GM23338 (cell line): Measurements from ENCODE around the gene KLHL5. TPM values are rescaled to one million over a fixed set of nuclear protein-coding genes. Genes with fewer than 3 reads are reported as not detected.

Experiments
- ATAC-seq: fragments of 200-7000 bp; cut with Tn5 transposase; 3 replicates; pipeline ENCODE4 v1.9.1; 2020
- DNase-seq: peaks from one replicate; pipeline ENCODE4 v3.0.0-alpha.2; 2015; ENCODE audit warnings: low spot score
- H2AFZ ChIP-seq: fragments of 200-600 bp; sonication (generic); 2 replicates; pipeline ENCODE4 v1.8.0; 2016; ENCODE audit warnings: antibody characterized with exemption, mild to moderate bottlenecking, moderate library complexity
- H3F3A ChIP-seq: fragments of 200-600 bp; sonication (generic); replicated peaks from 2 replicates; pipeline ENCODE4 v1.8.0; 2017; ENCODE audit warnings: antibody characterized with exemption, mixed run types, low read depth
- H3K27ac ChIP-seq: fragments of 200-600 bp; sonication (generic); 2 replicates; pipeline ENCODE4 v1.6.1; 2016; ENCODE audit warnings: low read depth
- H3K27me3 ChIP-seq: fragments of 200-600 bp; sonication (generic); 2 replicates; pipeline ENCODE4 v1.8.0; 2016; ENCODE audit warnings: mild to moderate bottlenecking, mixed run types, moderate library complexity; ENCODE audit not compliant: insufficient read depth
- H3K36me3 ChIP-seq: fragments of 200-600 bp; sonication (generic); 2 replicates; pipeline ENCODE4 v1.8.0; 2016; ENCODE audit warnings: mild to moderate bottlenecking; ENCODE audit not compliant: insufficient read depth
- H3K4me1 ChIP-seq: fragments of 200-600 bp; sonication (generic); 2 replicates; pipeline ENCODE4 v1.8.0; 2016; ENCODE audit warnings: mild to moderate bottlenecking, moderate library complexity; ENCODE audit not compliant: insufficient read depth
- H3K4me2 ChIP-seq: fragments of 200-600 bp; sonication (generic); 2 replicates; pipeline ENCODE4 v1.7.1; 2017; ENCODE audit warnings: mixed run types
- H3K4me3 ChIP-seq: fragments of 200-600 bp; sonication (generic); 2 replicates; pipeline ENCODE4 v1.6.1; 2016; ENCODE audit warnings: mixed run types
- H3K79me2 ChIP-seq: fragments of 200-600 bp; sonication (generic); replicated peaks from 2 replicates; pipeline ENCODE4 v1.8.0; 2017; ENCODE audit warnings: mild to moderate bottlenecking; ENCODE audit not compliant: insufficient read depth
- H3K9me2 ChIP-seq: fragments of 200-600 bp; sonication (generic); 2 replicates; pipeline ENCODE4 v1.8.0; 2017; ENCODE audit not compliant: insufficient read depth
- H4K20me1 ChIP-seq: fragments of 200-600 bp; sonication (generic); replicated peaks from 2 replicates; pipeline ENCODE4 v1.8.0; 2017; ENCODE audit warnings: mild to moderate bottlenecking; ENCODE audit not compliant: insufficient read depth
- H3K27ac Mint-ChIP-seq: 2 replicates; pipeline ENCODE4 v1.8.0; 2020; ENCODE audit warnings: inconsistent platforms, mild to moderate bottlenecking, moderate library complexity, mixed read lengths
- H3K27me3 Mint-ChIP-seq: 3 replicates; pipeline ENCODE4 v1.8.0; 2022; ENCODE audit warnings: low read depth, mild to moderate bottlenecking, moderate library complexity, mixed read lengths, inconsistent platforms; ENCODE audit not compliant: insufficient read depth, poor library complexity
- H3K36me3 Mint-ChIP-seq: 3 replicates; pipeline ENCODE4 v1.8.0; 2021; ENCODE audit warnings: low read depth, mild to moderate bottlenecking, inconsistent platforms, moderate library complexity, mixed read lengths
- H3K4me1 Mint-ChIP-seq: 3 replicates; pipeline ENCODE4 v1.8.0; 2020; ENCODE audit warnings: mild to moderate bottlenecking, inconsistent platforms, mixed read lengths
- H3K4me3 Mint-ChIP-seq: 3 replicates; pipeline ENCODE4 v1.8.0; 2021; ENCODE audit warnings: moderate library complexity, mild to moderate bottlenecking, inconsistent platforms, mixed read lengths
- H3K9me3 Mint-ChIP-seq: 3 replicates; pipeline ENCODE4 v1.8.0; 2020; ENCODE audit warnings: moderate library complexity, mild to moderate bottlenecking, inconsistent platforms, mixed read lengths
- CREB1 ChIP-seq: fragments of 250-450 bp; sonication (Bioruptor Pico); IDR thresholded peaks from 2 replicates; pipeline ENCODE4 v1.5.0; 2020; ENCODE audit warnings: low read depth, mild to moderate bottlenecking, moderate library complexity
- POLR2AphosphoS5 ChIP-seq: IDR thresholded peaks from 2 replicates; pipeline ENCODE4 v1.6.1; 2016; ENCODE audit warnings: antibody characterized with exemption, low read depth
- polyA plus RNA-seq: library from polyadenylated mRNA; unstranded; fragments of >200 nt; fragmentation: Nextera tagmentation; extraction: Ambion mirVana; gene quantifications from 2 replicates; pipeline ENCODE4 v1.2.1, GENCODE V29; 2016
- total RNA-seq: library from RNA; depleted of rRNA; stranded (reverse); fragments of >200 nt; shearing (Covaris generic); gene quantifications from 2 replicates; pipeline ENCODE4 v1.2.3, GENCODE V29; 2014
- TF ChIP-seq, protein P1 (sequence below): fragments of 250-450 bp; sonication (Bioruptor Pico); IDR thresholded peaks from 2 replicates; pipeline ENCODE4 v1.5.0; 2020; ENCODE audit warnings: mild to moderate bottlenecking, moderate library complexity
- TF ChIP-seq, protein P2 (sequence below), 2 experiments: fragments of 200-600 bp in 1 of 2; sonication (generic) in 1 of 2; conservative IDR thresholded peaks; 2 replicates each; pipeline versions ENCODE4 v1.5.1 to v1.6.1; 2016 to 2017; ENCODE audit warnings: antibody characterized with exemption in 2 of 2, low read depth in 2 of 2, mild to moderate bottlenecking in 2 of 2, moderate library complexity in 1 of 2

Gene KLHL5
- total and polyA plus RNA-seq, 2 experiments from 2014 or later = 9.4 to 24.5 TPM

- Mint-ChIP-seq H3K4me1 (peaks cover 31% of the 10 kb centered on the region), H3K27ac (no peak overlapping the region)
Measured at GRCh38 chr4:39061457-39061856, 575 bp upstream of the KLHL5 start.

More at GRCh38 chr4:39061457-39061856, 575 bp upstream of the KLHL5 start:
- peak overlapping the region; percentile 55; the same call in 2 of the 3 replicates for H3K4me3 Mint-ChIP-seq
- H3K36me3 Mint-ChIP-seq = no peaks in the 10 kb centered on the region
- no peaks in the 10 kb centered on the region for H3K36me3 ChIP-seq
- no peaks in the 10 kb centered on the region for H3K9me3 Mint-ChIP-seq
- no peak overlapping the region for H3K27ac ChIP-seq
- H2AFZ ChIP-seq = no peak overlapping the region
- H3K4me1 ChIP-seq = peaks cover 21% of the 10 kb centered on the region
- H3K27me3 ChIP-seq = no peaks in the 10 kb centered on the region
- peak overlapping the region; percentile 25 for H3K4me2 ChIP-seq
- TF ChIP-seq, protein P1, sequence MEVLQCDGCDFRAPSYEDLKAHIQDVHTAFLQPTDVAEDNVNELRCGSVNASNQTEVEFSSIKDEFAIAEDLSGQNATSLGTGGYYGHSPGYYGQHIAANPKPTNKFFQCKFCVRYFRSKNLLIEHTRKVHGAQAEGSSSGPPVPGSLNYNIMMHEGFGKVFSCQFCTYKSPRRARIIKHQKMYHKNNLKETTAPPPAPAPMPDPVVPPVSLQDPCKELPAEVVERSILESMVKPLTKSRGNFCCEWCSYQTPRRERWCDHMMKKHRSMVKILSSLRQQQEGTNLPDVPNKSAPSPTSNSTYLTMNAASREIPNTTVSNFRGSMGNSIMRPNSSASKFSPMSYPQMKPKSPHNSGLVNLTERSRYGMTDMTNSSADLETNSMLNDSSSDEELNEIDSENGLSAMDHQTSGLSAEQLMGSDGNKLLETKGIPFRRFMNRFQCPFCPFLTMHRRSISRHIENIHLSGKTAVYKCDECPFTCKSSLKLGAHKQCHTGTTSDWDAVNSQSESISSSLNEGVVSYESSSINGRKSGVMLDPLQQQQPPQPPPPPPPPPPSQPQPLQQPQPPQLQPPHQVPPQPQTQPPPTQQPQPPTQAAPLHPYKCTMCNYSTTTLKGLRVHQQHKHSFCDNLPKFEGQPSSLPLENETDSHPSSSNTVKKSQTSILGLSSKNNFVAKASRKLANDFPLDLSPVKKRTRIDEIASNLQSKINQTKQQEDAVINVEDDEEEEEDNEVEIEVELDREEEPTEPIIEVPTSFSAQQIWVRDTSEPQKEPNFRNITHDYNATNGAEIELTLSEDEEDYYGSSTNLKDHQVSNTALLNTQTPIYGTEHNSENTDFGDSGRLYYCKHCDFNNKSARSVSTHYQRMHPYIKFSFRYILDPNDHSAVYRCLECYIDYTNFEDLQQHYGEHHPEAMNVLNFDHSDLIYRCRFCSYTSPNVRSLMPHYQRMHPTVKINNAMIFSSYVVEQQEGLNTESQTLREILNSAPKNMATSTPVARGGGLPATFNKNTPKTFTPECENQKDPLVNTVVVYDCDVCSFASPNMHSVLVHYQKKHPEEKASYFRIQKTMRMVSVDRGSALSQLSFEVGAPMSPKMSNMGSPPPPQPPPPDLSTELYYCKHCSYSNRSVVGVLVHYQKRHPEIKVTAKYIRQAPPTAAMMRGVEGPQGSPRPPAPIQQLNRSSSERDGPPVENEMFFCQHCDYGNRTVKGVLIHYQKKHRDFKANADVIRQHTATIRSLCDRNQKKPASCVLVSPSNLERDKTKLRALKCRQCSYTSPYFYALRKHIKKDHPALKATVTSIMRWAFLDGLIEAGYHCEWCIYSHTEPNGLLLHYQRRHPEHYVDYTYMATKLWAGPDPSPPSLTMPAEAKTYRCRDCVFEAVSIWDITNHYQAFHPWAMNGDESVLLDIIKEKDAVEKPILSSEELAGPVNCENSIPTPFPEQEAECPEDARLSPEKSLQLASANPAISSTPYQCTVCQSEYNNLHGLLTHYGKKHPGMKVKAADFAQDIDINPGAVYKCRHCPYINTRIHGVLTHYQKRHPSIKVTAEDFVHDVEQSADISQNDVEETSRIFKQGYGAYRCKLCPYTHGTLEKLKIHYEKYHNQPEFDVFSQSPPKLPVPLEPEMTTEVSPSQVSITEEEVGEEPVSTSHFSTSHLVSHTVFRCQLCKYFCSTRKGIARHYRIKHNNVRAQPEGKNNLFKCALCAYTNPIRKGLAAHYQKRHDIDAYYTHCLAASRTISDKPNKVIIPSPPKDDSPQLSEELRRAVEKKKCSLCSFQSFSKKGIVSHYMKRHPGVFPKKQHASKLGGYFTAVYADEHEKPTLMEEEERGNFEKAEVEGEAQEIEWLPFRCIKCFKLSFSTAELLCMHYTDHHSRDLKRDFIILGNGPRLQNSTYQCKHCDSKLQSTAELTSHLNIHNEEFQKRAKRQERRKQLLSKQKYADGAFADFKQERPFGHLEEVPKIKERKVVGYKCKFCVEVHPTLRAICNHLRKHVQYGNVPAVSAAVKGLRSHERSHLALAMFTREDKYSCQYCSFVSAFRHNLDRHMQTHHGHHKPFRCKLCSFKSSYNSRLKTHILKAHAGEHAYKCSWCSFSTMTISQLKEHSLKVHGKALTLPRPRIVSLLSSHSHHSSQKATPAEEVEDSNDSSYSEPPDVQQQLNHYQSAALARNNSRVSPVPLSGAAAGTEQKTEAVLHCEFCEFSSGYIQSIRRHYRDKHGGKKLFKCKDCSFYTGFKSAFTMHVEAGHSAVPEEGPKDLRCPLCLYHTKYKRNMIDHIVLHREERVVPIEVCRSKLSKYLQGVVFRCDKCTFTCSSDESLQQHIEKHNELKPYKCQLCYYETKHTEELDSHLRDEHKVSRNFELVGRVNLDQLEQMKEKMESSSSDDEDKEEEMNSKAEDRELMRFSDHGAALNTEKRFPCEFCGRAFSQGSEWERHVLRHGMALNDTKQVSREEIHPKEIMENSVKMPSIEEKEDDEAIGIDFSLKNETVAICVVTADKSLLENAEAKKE (CRISPR knock-in tag) = no peak
- TF ChIP-seq POLR2AphosphoS5 (no peak), CREB1 (CRISPR knock-in tag) (no peak)
- TF ChIP-seq, protein P2, sequence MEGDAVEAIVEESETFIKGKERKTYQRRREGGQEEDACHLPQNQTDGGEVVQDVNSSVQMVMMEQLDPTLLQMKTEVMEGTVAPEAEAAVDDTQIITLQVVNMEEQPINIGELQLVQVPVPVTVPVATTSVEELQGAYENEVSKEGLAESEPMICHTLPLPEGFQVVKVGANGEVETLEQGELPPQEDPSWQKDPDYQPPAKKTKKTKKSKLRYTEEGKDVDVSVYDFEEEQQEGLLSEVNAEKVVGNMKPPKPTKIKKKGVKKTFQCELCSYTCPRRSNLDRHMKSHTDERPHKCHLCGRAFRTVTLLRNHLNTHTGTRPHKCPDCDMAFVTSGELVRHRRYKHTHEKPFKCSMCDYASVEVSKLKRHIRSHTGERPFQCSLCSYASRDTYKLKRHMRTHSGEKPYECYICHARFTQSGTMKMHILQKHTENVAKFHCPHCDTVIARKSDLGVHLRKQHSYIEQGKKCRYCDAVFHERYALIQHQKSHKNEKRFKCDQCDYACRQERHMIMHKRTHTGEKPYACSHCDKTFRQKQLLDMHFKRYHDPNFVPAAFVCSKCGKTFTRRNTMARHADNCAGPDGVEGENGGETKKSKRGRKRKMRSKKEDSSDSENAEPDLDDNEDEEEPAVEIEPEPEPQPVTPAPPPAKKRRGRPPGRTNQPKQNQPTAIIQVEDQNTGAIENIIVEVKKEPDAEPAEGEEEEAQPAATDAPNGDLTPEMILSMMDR (conservative IDR thresholded peaks at IDR 0.05; ENCODE audit: low read depth in 2 of 2) = peak in 1 of 2 experiments; percentile 28; a peak in 1 of 4 replicates
- no peaks in the 10 kb centered on the region for H3F3A ChIP-seq
- ATAC-seq = no peak
- DNase-seq = no peak
- peak overlapping the region; percentile 23; the same call in 1 of the 2 replicates for H3K4me3 ChIP-seq
- H4K20me1 ChIP-seq = no peaks in the 10 kb centered on the region
- no peaks in the 10 kb centered on the region for H3K9me2 ChIP-seq
- H3K27me3 Mint-ChIP-seq = no peaks in the 10 kb centered on the region
- peaks cover 6% of the 10 kb centered on the region; the same call in 1 of the 2 replicates for H3K79me2 ChIP-seq
